ENCODE data around the gene ERO1B.

The ERO1B gene

GRCh38 chr1:236176337-236177336 lies 105.1 kb downstream of the ERO1B start:
- no peak overlapping the region for H3K4me2 ChIP-seq (ENCODE audit: low read length)
- no peaks in the 10 kb centered on the region for H3K9me2 ChIP-seq (ENCODE audit: low read depth, low read length)
- H3K27ac ChIP-seq (ENCODE audit: low read depth, low read length, poor library complexity, severe bottlenecking) = peak overlapping the region; percentile 72

GRCh38 chr1:236175642-236176336 lies 106.0 kb downstream of the ERO1B start:
- Histone ChIP-seq H3K27me3 (ENCODE audit: insufficient read depth, low read length) (no peaks in the 10 kb centered on the region), H3K9me3 (ENCODE audit: low read length) (no peaks in the 10 kb centered on the region), H3K79me2 (ENCODE audit: insufficient read depth, low read length) (no peaks in the 10 kb centered on the region), H3K36me3 (ENCODE audit: insufficient read depth, low read length) (peaks cover 20% of the 10 kb centered on the region; the same call in 1 of the 2 replicates), H3F3A (ENCODE audit: insufficient read depth, low read length) (no peaks in the 10 kb centered on the region; the same call in 1 of the 2 replicates), H3K4me2 (ENCODE audit: low read length) (peak overlapping the region; percentile 56), H2AFZ (ENCODE audit: low read length) (no peak overlapping the region), H3K9me2 (ENCODE audit: low read depth, low read length) (no peaks in the 10 kb centered on the region), H3K9ac (ENCODE audit: low read length) (peak overlapping the region; percentile 25; the same call in 1 of the 2 replicates), H4K20me1 (ENCODE audit: insufficient read depth, low read length) (no peaks in the 10 kb centered on the region), H3K4me3 (ENCODE audit: low read depth, low read length, poor library complexity, severe bottlenecking) (peak overlapping the region; percentile 21), H3K27ac (ENCODE audit: low read depth, low read length, poor library complexity, severe bottlenecking) (peak overlapping the region; percentile 72), H3K4me1 (ENCODE audit: insufficient read depth, low read length, severe bottlenecking) (peaks cover 25% of the 10 kb centered on the region)
- no peak for TF ChIP-seq CTCF (IDR thresholded peaks at IDR 0.05; ENCODE audit: low read length)
- TF ChIP-seq EZH2 (IDR thresholded peaks at IDR 0.05; ENCODE audit: borderline replicate concordance, low read length) = no peak

More at GRCh38 chr1:236176337-236177336, 105.1 kb downstream of the ERO1B start:
- no peaks in the 10 kb centered on the region for H3K9me3 ChIP-seq (ENCODE audit: low read length)
- no peak overlapping the region for H3K4me3 ChIP-seq (ENCODE audit: low read depth, low read length, poor library complexity, severe bottlenecking)
- H4K20me1 ChIP-seq (ENCODE audit: insufficient read depth, low read length) = no peaks in the 10 kb centered on the region
- peaks cover 22% of the 10 kb centered on the region; the same call in 1 of the 2 replicates for H3K36me3 ChIP-seq (ENCODE audit: insufficient read depth, low read length)
- TF ChIP-seq EZH2 (IDR thresholded peaks at IDR 0.05; ENCODE audit: borderline replicate concordance, low read length) = no peak
- no peak overlapping the region; the same call in 1 of the 2 replicates for H3K9ac ChIP-seq (ENCODE audit: low read length)
- no peaks in the 10 kb centered on the region for H3K79me2 ChIP-seq (ENCODE audit: insufficient read depth, low read length)
- no peaks in the 10 kb centered on the region for H3K27me3 ChIP-seq (ENCODE audit: insufficient read depth, low read length)
- H3F3A ChIP-seq (ENCODE audit: insufficient read depth, low read length) = no peaks in the 10 kb centered on the region; the same call in 1 of the 2 replicates
- peaks cover 25% of the 10 kb centered on the region for H3K4me1 ChIP-seq (ENCODE audit: insufficient read depth, low read length, severe bottlenecking)
- H2AFZ ChIP-seq (ENCODE audit: low read length) = no peak overlapping the region

- Histone ChIP-seq H3K9ac (ENCODE audit: low read length) (no peak overlapping the region), H3K36me3 (ENCODE audit: insufficient read depth, low read length) (peaks cover 18% of the 10 kb centered on the region; the same call in 1 of the 2 replicates), H3K79me2 (ENCODE audit: insufficient read depth, low read length) (no peaks in the 10 kb centered on the region), H3K4me1 (ENCODE audit: insufficient read depth, low read length, severe bottlenecking) (peaks cover 31% of the 10 kb centered on the region), H2AFZ (ENCODE audit: low read length) (no peak overlapping the region), H3K27ac (ENCODE audit: low read depth, low read length, poor library complexity, severe bottlenecking) (no peak overlapping the region), H3K4me2 (ENCODE audit: low read length) (no peak overlapping the region), H3K9me2 (ENCODE audit: low read depth, low read length) (no peaks in the 10 kb centered on the region), H3K9me3 (ENCODE audit: low read length) (no peaks in the 10 kb centered on the region), H3K27me3 (ENCODE audit: insufficient read depth, low read length) (no peaks in the 10 kb centered on the region), H3F3A (ENCODE audit: insufficient read depth, low read length) (no peaks in the 10 kb centered on the region; the same call in 1 of the 2 replicates), H4K20me1 (ENCODE audit: insufficient read depth, low read length) (no peaks in the 10 kb centered on the region), H3K4me3 (ENCODE audit: low read depth, low read length, poor library complexity, severe bottlenecking) (no peak overlapping the region)
- TF ChIP-seq EZH2 (IDR thresholded peaks at IDR 0.05; ENCODE audit: borderline replicate concordance, low read length) (no peak), CTCF (IDR thresholded peaks at IDR 0.05; ENCODE audit: low read length) (no peak)
Measured at GRCh38 chr1:236173174-236173767, 108.5 kb downstream of the ERO1B start.

All from OCI-LY1 (cell line).